GM12878 (cell line): Measurements from ENCODE around the gene CALR. TPM values are rescaled to one million over a fixed set of nuclear protein-coding genes. Genes with fewer than 3 reads are reported as not detected.

Experiments used
- ATAC-seq: fragments of 200-7000 bp; cut with Tn5 transposase; 3 replicates; pipeline ENCODE4 v1.9.1; 2020; ENCODE audit warnings: mild to moderate bottlenecking, moderate library complexity
- BruUV-seq: library from RNA; stranded (reverse); fragments of 400-500 nt; replicated peaks from 2 replicates; lab custom pipeline; 2021; lab: Mats Ljungman, UMichigan
- CTCF ChIA-PET: fragments of 300-600 bp; sonication (Branson Sonifier 250); formaldehyde crosslinking; extraction: SDS; loops from one replicate; lab custom pipeline; 2021; ENCODE audit warnings: inconsistent platforms; lab: Yijun Ruan, JAX
- POLR2A ChIA-PET: fragments of 350-600 bp; formaldehyde crosslinking; extraction: SDS; loops from one replicate; lab custom pipeline; 2021; ENCODE audit warnings: inconsistent platforms; lab: Charles Lee
- RAD21 ChIA-PET: fragments of 300-600 bp; sonication (Branson Sonifier 250); formaldehyde crosslinking; loops from one replicate; lab custom pipeline; 2023; ENCODE audit warnings: antibody characterized with exemption; ENCODE audit not compliant: unreplicated experiment; lab: Charles Lee
- SMC1A ChIA-PET: fragments of 300-600 bp; sonication (Branson Sonifier 250); formaldehyde crosslinking; loops from one replicate; lab custom pipeline; 2023; ENCODE audit not compliant: unreplicated experiment, uncharacterized antibody; lab: Charles Lee
- DNase-seq: peaks from one replicate; pipeline ENCODE4 v3.0.0-alpha.2; 2011; ENCODE audit warnings: low read depth, low spot score
- FAIRE-seq: peaks from 3 replicates; lab custom pipeline; 2011; peaks lifted over from hg19 to GRCh38; lab: Jason Lieb, UNC
- H2AFZ ChIP-seq: 2 replicates; pipeline ENCODE4 v1.6.0; 2011; ENCODE audit warnings: low read depth, low read length, control low read depth; ENCODE audit not compliant: control insufficient read depth
- H3K27ac ChIP-seq: 2 replicates; pipeline ENCODE4 v1.5.1; 2011; ENCODE audit warnings: control low read depth; ENCODE audit not compliant: control insufficient read depth, insufficient read depth
- H3K27me3 ChIP-seq, 2 experiments: replicated peaks in 1 of 2; 2 replicates each; pipeline versions ENCODE4 v1.6.0 to v1.6.1; 2011; ENCODE audit warnings: low read length in 1 of 2; ENCODE audit not compliant: control insufficient read depth in 2 of 2, insufficient read depth in 2 of 2
- H3K36me3 ChIP-seq, 2 experiments: 2 replicates each; pipeline ENCODE4 v1.5.1; 2011; ENCODE audit warnings: low read length in 1 of 2; ENCODE audit not compliant: control insufficient read depth in 2 of 2, insufficient read depth in 2 of 2
- H3K4me1 ChIP-seq: 2 replicates; pipeline ENCODE4 v1.6.1; 2011; ENCODE audit warnings: mild to moderate bottlenecking, low read length, moderate library complexity, mixed read lengths; ENCODE audit not compliant: control insufficient read depth, insufficient read depth
- H3K4me2 ChIP-seq: 2 replicates; pipeline ENCODE4 v1.6.0; 2011; ENCODE audit warnings: control low read depth; ENCODE audit not compliant: control insufficient read depth, insufficient read depth
- H3K4me3 ChIP-seq: fragments of 200-600 bp; sonication (generic); 2 replicates; pipeline ENCODE4 v1.5.1; 2016
- H3K79me2 ChIP-seq: 2 replicates; pipeline ENCODE4 v1.6.0; 2011; ENCODE audit warnings: low read length; ENCODE audit not compliant: control insufficient read depth, insufficient read depth
- H3K9ac ChIP-seq: 2 replicates; pipeline ENCODE4 v1.8.0; 2011; ENCODE audit warnings: low read length, control low read depth, mixed read lengths; ENCODE audit not compliant: control insufficient read depth, insufficient read depth
- H3K9me3 ChIP-seq: replicated peaks from 3 replicates; pipeline ENCODE4 v1.5.1; 2011; ENCODE audit warnings: mild to moderate bottlenecking, low read length; ENCODE audit not compliant: control insufficient read depth, insufficient read depth
- H4K20me1 ChIP-seq: 2 replicates; pipeline ENCODE4 v1.6.0; 2011; ENCODE audit not compliant: control insufficient read depth, insufficient read depth
- CHD2 ChIP-seq: IDR thresholded peaks from 2 replicates; pipeline ENCODE4 v1.6.1; 2011; ENCODE audit warnings: low read depth, low read length, improper control_type of control experiment, borderline replicate concordance
- E2F8 ChIP-seq: fragments of 450-650 bp; IDR thresholded peaks from 2 replicates; pipeline ENCODE4 v1.6.1; 2018; ENCODE audit warnings: mild to moderate bottlenecking, low read depth, moderate library complexity; ENCODE audit not compliant: partially characterized antibody
- GATAD2B ChIP-seq: fragments of 450-650 bp; conservative IDR thresholded peaks from 2 replicates; pipeline ENCODE4 v1.6.1; 2017; ENCODE audit warnings: low read depth, mild to moderate bottlenecking, moderate library complexity
- HSF1 ChIP-seq: fragments of 150-350 bp; IDR thresholded peaks from 2 replicates; pipeline ENCODE4 v1.6.1; 2014; ENCODE audit warnings: mild to moderate bottlenecking, low read depth, low read length
- NBN ChIP-seq: fragments of 450-650 bp; IDR thresholded peaks from 2 replicates; pipeline ENCODE4 v1.6.1; 2016
- POLR2AphosphoS5 ChIP-seq: IDR thresholded peaks from 2 replicates; pipeline ENCODE4 v1.6.1; 2011; ENCODE audit warnings: mild to moderate bottlenecking, low read length, inconsistent platforms
- YY1 ChIP-seq: IDR thresholded peaks from 2 replicates; pipeline ENCODE4 v1.6.1; 2011; ENCODE audit warnings: low read depth, mild to moderate bottlenecking, low read length
- ZBTB4 ChIP-seq: fragments of 450-650 bp; formaldehyde crosslinking; IDR thresholded peaks from 2 replicates; pipeline ENCODE4 v1.4.0; 2022; ENCODE audit warnings: mild to moderate bottlenecking, moderate library complexity
- ZNF592 ChIP-seq: fragments of 450-650 bp; IDR thresholded peaks from 2 replicates; pipeline ENCODE4 v1.6.1; 2017; ENCODE audit warnings: mild to moderate bottlenecking, moderate library complexity
- WGBS: methylation state at CpG from one replicate; pipeline ENCODE4 v1.1.6; 2016; ENCODE audit warnings: low lambda C conversion rate; ENCODE audit not compliant: insufficient replicate concordance, insufficient coverage; ENCODE audit errors: missing lambda C conversion rate; 5-methylcytosine and 5-hydroxymethylcytosine counted together
- in situ Hi-C: fragments of 300-500 bp; cut with MboI; formaldehyde crosslinking; loops from 9 replicates; pipeline ENCODE4 v1.14.3; 2018; ENCODE audit warnings: mixed read lengths
- intact Hi-C: fragments of 100-400 bp; cut with micrococcal nuclease; formaldehyde crosslinking; loops from one replicate; pipeline ENCODE4 v1.14.2; 2022; ENCODE audit not compliant: unreplicated experiment
- polyA plus RNA-seq, 11 experiments: library from polyadenylated mRNA; depleted of rRNA in 4 of 11; unstranded in 6 of 11; stranded (reverse) in 5 of 11; fragments of >200 nt; fragmentation: Nextera tagmentation in 4 of 11; fragmentation: Illumina TruSeq in 1 of 11; extraction: Ambion mirVana in 4 of 11; extraction: Trizol in 1 of 11; gene quantifications; 1 replicate in 1 of 11; 2 replicates in 10 of 11; pipeline versions ENCODE4 v1.2.1 to v1.2.3, GENCODE V29; 2011 to 2016; ENCODE audit warnings: inconsistent platforms in 2 of 11, missing spikeins in 2 of 11, low read depth in 1 of 11
- total RNA-seq, 4 experiments: library from RNA; depleted of rRNA in 3 of 4; stranded (reverse); fragments of >200 nt in 3 of 4; fragmentation: Illumina TruSeq in 1 of 4; extraction: Trizol in 1 of 4; gene quantifications; 2 replicates each; pipeline versions ENCODE4 v1.2.1 to v1.2.3, GENCODE V29; 2013 to 2021

The CALR gene
- total and polyA plus RNA-seq, 10 of the 15 experiments (the other 5 are each of a cell fraction or from before 2014, with no cell fraction given): 202 to 1,451 (median 749) TPM

- CTCF ChIA-PET: interaction anchor here (0.7 to 4.8 kb wide), 4 partner anchors 11 to 149 kb away, joined by 3 to 23 read pairs (median 7); no protein-coding TSS in a partner anchor
- no peak overlapping the region for H3K4me2 ChIP-seq
Observed at GRCh38 chr19:12912571-12912970, 25.8 kb upstream of the CALR start.

More at GRCh38 chr19:12912571-12912970, 25.8 kb upstream of the CALR start:
- Histone ChIP-seq H3K4me1 (peaks cover 7% of the 10 kb centered on the region), H2AFZ (no peak overlapping the region), H3K27ac (no peak overlapping the region), H3K36me3 (no peaks in the 10 kb centered on the region), H3K79me2 (no peaks in the 10 kb centered on the region), H3K4me3 (no peak overlapping the region), H3K9me3 (no peaks in the 10 kb centered on the region), H3K9ac (no peak overlapping the region), H4K20me1 (no peaks in the 10 kb centered on the region), H3K27me3 (no peaks in the 10 kb centered on the region)
- FAIRE-seq: no peak
- TF ChIP-seq GATAD2B (no peak), ZNF592 (no peak), HSF1 (no peak), NBN (no peak), ZBTB4 (no peak), CHD2 (no peak), YY1 (no peak), POLR2AphosphoS5 (no peak), E2F8 (no peak)
- WGBS: 26% methylated on average over 4 of the region's 4 CpGs
- no peak for ATAC-seq
- POLR2A ChIA-PET: interaction anchor here (0.7 to 2.2 kb wide), 2 partner anchors 12 to 28 kb away, joined by 4 to 9 read pairs; no protein-coding TSS in a partner anchor
- intact Hi-C loops: no loop called here
- RAD21 ChIA-PET: no interaction called here
- SMC1A ChIA-PET: interaction anchor here (1.0 to 1.8 kb wide), 2 partner anchors 20 to 48 kb away, joined by 3 read pairs; no protein-coding TSS in a partner anchor
- in situ Hi-C loops: no loop called here
- no peak for DNase-seq
- no TSS peak for BruUV-seq
